ENCODE measurements around the gene PTPRG. TPM values are rescaled to one million over a fixed set of nuclear protein-coding genes. Genes with fewer than 3 reads are reported as not detected.

PTPRG gene
- total and polyA plus RNA-seq, 2 experiments from 2014 or later, result 8.5 to 34.9 TPM

- Histone ChIP-seq H4K20me1 (ENCODE audit: insufficient read depth, poor library complexity, severe bottlenecking) (peaks cover 15% of the 10 kb centered on the region), H3K4me3 (no peak overlapping the region)
Measured at GRCh38 chr3:61574854-61575253, 13.5 kb downstream of the PTPRG start.

GRCh38 chr3:61575893-61576292, 14.5 kb downstream of the PTPRG start:
- Histone ChIP-seq H3K9me2 (replicated peaks; ENCODE audit: insufficient read depth) (no peaks in the 10 kb centered on the region), H3K79me2 (peaks cover 88% of the 10 kb centered on the region), H3K36me3 (replicated peaks; ENCODE audit: insufficient read depth, low read depth) (no peaks in the 10 kb centered on the region), H3K9me3 (ENCODE audit: low read depth) (no peaks in the 10 kb centered on the region), H2AFZ (no peak overlapping the region), H3K27me3 (no peaks in the 10 kb centered on the region), H4K20me1 (ENCODE audit: insufficient read depth, poor library complexity, severe bottlenecking) (peaks cover 15% of the 10 kb centered on the region), H3K27ac (no peak overlapping the region), H3K4me3 (no peak overlapping the region), H3K4me2 (no peak overlapping the region), H3K4me1 (ENCODE audit: insufficient read depth) (no peaks in the 10 kb centered on the region)
- 88% methylated on average over 4 of the region's 4 CpGs for WGBS (ENCODE audit: low lambda C conversion rate, missing lambda C conversion rate)
- TF ChIP-seq CTCF (IDR thresholded peaks at IDR 0.05; ENCODE audit: poor library complexity) (no peak), EZH2phosphoT487 (IDR thresholded peaks at IDR 0.05; ENCODE audit: low read depth, severe bottlenecking, unreplicated experiment) (no peak), EZH2 (IDR thresholded peaks at IDR 0.05; ENCODE audit: borderline replicate concordance) (no peak)
- DNase-seq (ENCODE audit: low spot score), result no peak

More at GRCh38 chr3:61574854-61575253, 13.5 kb downstream of the PTPRG start:
- no peak overlapping the region for H3K27ac ChIP-seq
- H3K9me3 ChIP-seq (ENCODE audit: low read depth), result no peaks in the 10 kb centered on the region
- 98% methylated on average over 11 of the region's 11 CpGs for WGBS (ENCODE audit: low lambda C conversion rate, missing lambda C conversion rate)
- H2AFZ ChIP-seq, result no peak overlapping the region
- H3K4me2 ChIP-seq, result no peak overlapping the region
- DNase-seq (ENCODE audit: low spot score), result no peak
- no peaks in the 10 kb centered on the region for H3K9me2 ChIP-seq (replicated peaks; ENCODE audit: insufficient read depth)
- peaks cover 91% of the 10 kb centered on the region for H3K79me2 ChIP-seq
- no peaks in the 10 kb centered on the region for H3K4me1 ChIP-seq (ENCODE audit: insufficient read depth)
- no peaks in the 10 kb centered on the region for H3K36me3 ChIP-seq (replicated peaks; ENCODE audit: insufficient read depth, low read depth)
- no peaks in the 10 kb centered on the region for H3K27me3 ChIP-seq
- no peak for TF ChIP-seq CTCF (IDR thresholded peaks at IDR 0.05; ENCODE audit: poor library complexity)
- no peak for TF ChIP-seq EZH2phosphoT487 (IDR thresholded peaks at IDR 0.05; ENCODE audit: low read depth, severe bottlenecking, unreplicated experiment)
- TF ChIP-seq EZH2 (IDR thresholded peaks at IDR 0.05; ENCODE audit: borderline replicate concordance), result no peak

- H3K27ac ChIP-seq, result no peak overlapping the region
- no peaks in the 10 kb centered on the region for H3K36me3 ChIP-seq (replicated peaks; ENCODE audit: insufficient read depth, low read depth)
- no peak for TF ChIP-seq EZH2 (IDR thresholded peaks at IDR 0.05; ENCODE audit: borderline replicate concordance)
- no peak for TF ChIP-seq CTCF (IDR thresholded peaks at IDR 0.05; ENCODE audit: poor library complexity)
- no peak for TF ChIP-seq EZH2phosphoT487 (IDR thresholded peaks at IDR 0.05; ENCODE audit: low read depth, severe bottlenecking, unreplicated experiment)
- H3K79me2 ChIP-seq, result peaks cover 87% of the 10 kb centered on the region
- no peak for DNase-seq (ENCODE audit: low spot score)
- H4K20me1 ChIP-seq (ENCODE audit: insufficient read depth, poor library complexity, severe bottlenecking), result peaks cover 21% of the 10 kb centered on the region
- no peak overlapping the region for H3K4me2 ChIP-seq
- H3K4me3 ChIP-seq, result no peak overlapping the region
- no peaks in the 10 kb centered on the region for H3K4me1 ChIP-seq (ENCODE audit: insufficient read depth)
- WGBS (ENCODE audit: low lambda C conversion rate, missing lambda C conversion rate), result 77% methylated on average over 3 of the region's 3 CpGs
- no peaks in the 10 kb centered on the region for H3K9me2 ChIP-seq (replicated peaks; ENCODE audit: insufficient read depth)
- H2AFZ ChIP-seq, result no peak overlapping the region
- H3K9me3 ChIP-seq (ENCODE audit: low read depth), result no peaks in the 10 kb centered on the region
- H3K27me3 ChIP-seq, result no peaks in the 10 kb centered on the region
Measured at GRCh38 chr3:61577760-61578159, 16.4 kb downstream of the PTPRG start.
